GM12801 (cell line): Measurements from ENCODE around the gene EBNA1BP2.

Experiments
- TF ChIP-seq, protein P1 (sequence below): IDR thresholded peaks from one replicate; pipeline ENCODE4 v1.5.1; 2011; ENCODE audit warnings: control low read depth; ENCODE audit not compliant: insufficient read length; ENCODE audit errors: extremely low read depth

The EBNA1BP2 gene

GRCh38 chr1:43134068-43134467 is 38.0 kb downstream of the EBNA1BP2 start:
- TF ChIP-seq, protein P1, sequence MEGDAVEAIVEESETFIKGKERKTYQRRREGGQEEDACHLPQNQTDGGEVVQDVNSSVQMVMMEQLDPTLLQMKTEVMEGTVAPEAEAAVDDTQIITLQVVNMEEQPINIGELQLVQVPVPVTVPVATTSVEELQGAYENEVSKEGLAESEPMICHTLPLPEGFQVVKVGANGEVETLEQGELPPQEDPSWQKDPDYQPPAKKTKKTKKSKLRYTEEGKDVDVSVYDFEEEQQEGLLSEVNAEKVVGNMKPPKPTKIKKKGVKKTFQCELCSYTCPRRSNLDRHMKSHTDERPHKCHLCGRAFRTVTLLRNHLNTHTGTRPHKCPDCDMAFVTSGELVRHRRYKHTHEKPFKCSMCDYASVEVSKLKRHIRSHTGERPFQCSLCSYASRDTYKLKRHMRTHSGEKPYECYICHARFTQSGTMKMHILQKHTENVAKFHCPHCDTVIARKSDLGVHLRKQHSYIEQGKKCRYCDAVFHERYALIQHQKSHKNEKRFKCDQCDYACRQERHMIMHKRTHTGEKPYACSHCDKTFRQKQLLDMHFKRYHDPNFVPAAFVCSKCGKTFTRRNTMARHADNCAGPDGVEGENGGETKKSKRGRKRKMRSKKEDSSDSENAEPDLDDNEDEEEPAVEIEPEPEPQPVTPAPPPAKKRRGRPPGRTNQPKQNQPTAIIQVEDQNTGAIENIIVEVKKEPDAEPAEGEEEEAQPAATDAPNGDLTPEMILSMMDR: no peak

GRCh38 chr1:43129426-43129825 is 42.7 kb downstream of the EBNA1BP2 start:
- TF ChIP-seq, protein P1: no peak

GRCh38 chr1:43128816-43129215 is 43.3 kb downstream of the EBNA1BP2 start:
- TF ChIP-seq, protein P1: no peak

- TF ChIP-seq, protein P1: no peak
Measured at GRCh38 chr1:43123031-43123430, 49.1 kb downstream of the EBNA1BP2 start.

DNA sequence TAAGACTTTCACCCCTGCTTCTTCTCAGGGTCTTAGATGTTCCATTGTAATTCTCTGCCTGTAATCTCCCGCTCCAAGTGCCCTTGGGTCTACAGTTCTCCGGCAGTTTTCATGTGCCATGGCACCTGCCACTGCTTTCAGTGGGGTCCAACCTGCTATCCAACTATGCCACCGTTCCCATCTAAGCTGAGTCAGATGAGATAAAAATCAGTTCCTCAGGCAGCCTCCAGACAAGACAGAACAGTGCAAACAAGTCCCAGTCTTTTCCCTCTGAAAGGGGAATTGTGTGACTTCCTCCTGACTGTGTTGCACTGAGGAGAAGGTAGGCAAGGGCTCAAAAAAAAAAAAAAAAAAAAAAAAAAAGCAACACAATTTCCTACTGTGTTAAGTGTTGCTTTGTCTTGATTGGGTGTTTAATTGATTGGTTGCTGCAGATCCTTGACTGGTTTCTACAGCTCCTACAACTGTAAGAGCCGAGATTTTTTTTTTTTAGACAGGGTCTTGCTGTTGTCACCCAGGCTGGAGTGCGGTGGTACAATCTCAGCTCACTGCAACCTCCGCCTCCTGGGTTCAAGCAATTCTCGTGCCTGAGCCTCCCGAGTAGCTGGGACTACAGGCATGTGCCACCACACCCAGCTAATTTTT is 50.7 kb downstream of the EBNA1BP2 start:
- TF ChIP-seq, protein P1: no peak
